Activated CD4-positive, alpha-beta T cell treated with anti-CD3 and anti-CD28 coated beads, Interleukin-2, Interleukin-4, amounts not matched to agents 100 ng/mL and 50 ng/mL, durations not matched to agents 16 hours and 8 hours (primary cell): ENCODE data around the gene SNX30.

Source experiments
- DNase-seq: peaks from one replicate; pipeline ENCODE4 v3.0.0-alpha.2; 2020; ENCODE audit warnings: low spot score

SNX30 gene

GRCh38 chr9:112885324-112885723 is 134.8 kb downstream of the SNX30 start:
- DNase-seq = no peak

DNA sequence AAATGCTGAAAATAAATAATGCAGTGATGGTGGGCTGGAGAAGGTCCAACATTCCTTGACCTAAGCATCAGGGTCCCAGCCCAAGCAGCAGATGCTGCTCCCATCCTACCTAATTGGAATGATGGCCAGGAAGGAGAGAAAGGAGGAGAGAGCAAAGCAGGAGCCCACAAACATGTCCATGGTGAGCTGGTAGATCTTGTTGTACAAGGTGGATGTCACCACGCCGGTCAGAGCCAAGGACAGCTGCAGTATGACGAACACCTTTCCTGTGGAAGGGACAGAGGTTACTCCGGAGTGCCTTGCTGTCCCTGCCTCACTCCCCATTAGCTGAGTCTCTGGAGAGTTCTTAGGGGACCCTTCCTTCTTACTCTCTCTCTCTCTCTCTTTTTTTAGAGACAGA is 135.8 kb downstream of the SNX30 start:
- no peak for DNase-seq

- DNase-seq = no peak
Measured at GRCh38 chr9:112887381-112887780, 136.8 kb downstream of the SNX30 start.

DNA sequence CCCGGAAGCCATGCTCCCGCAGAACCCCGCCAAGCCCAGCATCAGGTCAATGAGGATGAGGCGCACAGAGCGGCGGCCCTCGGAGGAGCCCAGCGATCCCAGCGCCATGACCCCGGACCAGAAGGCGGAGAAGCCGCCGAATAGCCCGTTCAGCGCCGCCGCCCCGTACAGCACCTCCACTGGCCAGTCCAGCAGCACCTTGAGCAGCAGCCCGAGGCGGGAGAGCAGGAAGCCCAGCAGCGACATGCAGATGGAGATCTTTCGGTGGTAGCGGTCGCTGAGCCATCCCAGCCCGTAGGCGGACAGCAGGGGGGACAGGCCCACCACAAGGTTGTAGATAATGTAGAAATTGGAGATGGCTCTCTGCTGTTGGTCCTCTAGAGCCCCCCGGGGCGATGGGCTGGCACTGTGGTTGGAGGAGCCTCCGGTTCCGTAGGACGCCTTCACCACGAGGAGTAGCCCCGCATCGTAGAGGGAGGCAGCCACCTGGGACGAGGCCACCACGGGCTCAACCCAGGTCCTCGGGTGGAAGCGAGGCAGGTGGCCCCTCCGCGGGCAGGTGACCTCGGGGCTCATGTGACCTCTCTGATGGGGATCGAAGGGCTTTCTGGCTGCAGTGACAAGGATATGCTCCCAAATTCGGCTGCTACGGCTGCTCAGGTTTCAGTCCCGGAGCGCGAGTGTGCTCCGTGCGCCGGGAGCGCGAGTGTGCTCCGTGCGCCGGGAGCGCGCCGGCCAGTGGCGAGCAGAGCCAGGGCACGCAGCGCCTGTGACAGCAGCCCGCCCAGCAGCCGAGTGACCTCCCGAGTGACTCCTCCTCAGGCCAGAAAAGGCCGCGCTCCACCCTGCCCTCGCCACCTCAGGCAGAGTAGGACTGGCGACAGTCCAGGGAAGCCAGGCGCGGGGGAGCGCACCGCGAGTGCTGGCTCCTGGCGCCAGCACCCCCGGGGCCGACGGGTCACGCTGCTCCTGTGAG is 139.8 kb downstream of the SNX30 start, which contains the start of gene SLC46A2:
Gene SLC46A2 (minus strand): TSS at position 771 of the 976 bp plus-strand sequence. CDS start 195 bp downstream, at position 576.
- no peak for DNase-seq

DNA sequence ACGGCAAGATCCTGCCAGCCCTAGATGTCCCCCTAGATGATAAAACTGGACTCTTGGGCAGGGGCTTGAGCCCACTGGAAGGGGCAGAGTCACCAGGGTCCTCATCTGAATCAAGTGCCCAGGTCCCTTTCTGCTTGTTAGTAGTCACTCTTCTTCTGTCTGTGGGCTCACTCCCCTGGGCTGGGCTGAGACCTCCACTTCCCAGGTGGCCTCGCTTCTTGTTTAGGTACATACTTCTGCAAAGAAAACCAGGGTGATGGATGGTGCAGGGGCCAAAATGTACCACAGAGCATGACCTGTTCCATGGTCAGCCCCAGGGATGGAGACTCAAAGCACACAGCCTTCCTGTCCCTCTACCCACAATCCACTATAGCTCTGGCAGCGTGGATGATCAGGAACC is 141.0 kb downstream of the SNX30 start:
- no peak for DNase-seq

DNA sequence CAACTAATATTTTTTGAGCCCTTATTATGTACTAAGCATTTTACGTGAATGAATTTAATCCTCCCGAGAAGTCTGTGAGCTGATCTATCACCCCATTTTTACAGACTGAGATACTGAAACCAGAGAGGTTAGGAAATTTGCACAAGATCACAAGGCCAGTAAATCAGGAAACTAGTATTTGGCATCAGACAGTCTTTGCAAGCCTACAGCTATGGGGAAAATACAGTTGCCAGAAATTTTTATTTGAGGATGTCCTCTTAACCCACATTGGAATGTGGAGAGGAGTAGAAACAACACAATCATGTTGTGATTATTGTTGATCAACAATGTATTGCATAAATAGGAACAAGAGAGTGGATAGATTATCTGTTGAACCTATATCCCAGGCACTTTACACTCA is 142.4 kb downstream of the SNX30 start:
- DNase-seq = no peak

DNA sequence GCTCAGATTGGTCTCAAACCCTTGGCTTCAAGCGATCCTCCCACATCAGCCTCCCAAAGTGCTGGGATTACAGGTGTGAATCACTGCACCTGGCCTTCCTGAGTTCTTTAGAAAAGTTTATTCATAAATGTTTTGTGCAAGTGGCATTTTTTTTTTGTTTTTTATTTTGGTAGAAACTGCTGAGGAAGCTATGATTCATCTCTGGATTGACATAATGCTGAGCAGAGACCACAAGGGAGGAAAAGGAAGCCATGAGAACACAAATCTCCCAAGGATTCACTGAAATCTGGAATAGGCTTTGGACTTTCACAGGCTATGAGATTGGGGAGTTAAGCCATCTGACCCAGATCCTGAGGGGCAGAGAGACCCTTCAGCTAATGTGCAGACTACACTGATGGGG is 143.5 kb downstream of the SNX30 start:
- DNase-seq = no peak

DNA sequence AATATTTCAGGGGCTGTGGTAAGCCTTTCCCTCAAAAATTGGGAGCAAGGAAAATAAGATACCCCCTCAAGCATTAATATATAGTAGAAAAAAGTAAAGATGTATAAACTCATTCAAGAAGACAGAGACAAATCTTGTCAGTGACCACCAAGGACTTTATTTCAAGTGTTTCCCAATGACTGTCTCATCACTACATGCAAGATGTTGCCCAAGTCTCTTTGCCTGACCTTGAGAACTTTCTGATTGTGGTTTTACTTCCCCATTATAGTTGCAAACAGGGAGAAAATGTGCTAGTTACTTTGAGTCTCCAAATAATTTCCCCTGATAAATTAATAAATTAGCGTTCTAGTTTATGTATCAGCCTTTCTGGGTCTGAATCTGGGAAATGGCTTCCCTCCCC is 144.1 kb downstream of the SNX30 start:
- DNase-seq = no peak

DNA sequence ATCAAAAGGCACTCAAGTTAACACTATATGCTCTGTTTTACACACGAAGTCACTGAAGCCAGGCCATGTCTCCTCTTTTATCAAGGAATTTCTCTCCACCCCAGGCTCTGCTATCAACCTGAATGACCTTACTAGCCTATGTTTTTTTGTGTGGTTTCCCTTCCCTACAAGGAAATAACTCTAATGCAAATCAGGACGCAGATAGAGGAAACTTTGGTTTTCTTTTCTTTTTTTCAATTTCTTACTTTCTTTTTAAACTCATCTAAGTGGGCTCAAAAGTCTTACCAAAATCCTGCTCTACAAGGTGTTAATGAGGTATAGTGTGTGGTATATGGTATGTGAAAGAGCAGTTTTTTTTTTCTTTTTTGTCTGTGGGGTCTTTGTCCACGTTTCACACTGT is 145.6 kb downstream of the SNX30 start:
- DNase-seq = no peak

- DNase-seq = no peak
Measured at GRCh38 chr9:112898872-112899311, 148.3 kb downstream of the SNX30 start.

DNA sequence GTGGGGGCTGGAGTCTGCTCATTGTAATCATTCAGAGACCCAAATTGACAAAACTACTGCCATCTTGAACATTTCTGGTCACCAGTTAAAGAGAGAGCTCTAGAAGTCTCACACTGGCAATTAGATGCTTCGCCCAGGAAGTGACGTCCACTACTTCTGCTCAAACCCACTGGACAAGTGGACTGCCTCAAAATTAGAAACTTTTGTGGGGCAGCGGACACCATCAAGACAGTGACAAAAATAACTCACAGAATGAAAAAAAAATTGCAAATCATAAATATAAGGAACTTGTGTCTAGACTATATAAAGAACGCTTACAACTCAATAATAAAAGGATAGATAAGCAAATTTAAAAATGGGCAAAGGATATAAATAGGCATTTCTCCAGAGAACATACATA is 149.9 kb downstream of the SNX30 start:
- no peak for DNase-seq

DNA sequence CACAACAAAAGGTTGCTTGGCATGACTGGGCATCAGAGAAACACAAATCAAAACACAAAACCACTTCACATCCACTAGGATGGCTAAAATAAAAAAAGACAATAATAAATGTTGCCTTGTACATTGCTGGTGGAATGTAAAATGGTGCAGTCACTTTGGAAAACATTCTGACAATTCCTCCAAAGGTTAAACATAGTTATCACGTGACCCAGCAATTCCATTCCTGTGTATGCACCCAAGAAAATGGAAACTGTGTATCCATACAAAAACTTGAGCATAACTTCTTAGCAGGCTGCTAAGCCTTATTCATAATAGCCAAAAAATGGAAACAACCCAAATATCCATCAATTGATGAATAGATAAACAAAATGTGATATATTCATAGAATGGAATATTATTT is 150.3 kb downstream of the SNX30 start:
- DNase-seq = no peak

GRCh38 chr9:112905084-112905483 is 154.5 kb downstream of the SNX30 start:
- DNase-seq = no peak

DNA sequence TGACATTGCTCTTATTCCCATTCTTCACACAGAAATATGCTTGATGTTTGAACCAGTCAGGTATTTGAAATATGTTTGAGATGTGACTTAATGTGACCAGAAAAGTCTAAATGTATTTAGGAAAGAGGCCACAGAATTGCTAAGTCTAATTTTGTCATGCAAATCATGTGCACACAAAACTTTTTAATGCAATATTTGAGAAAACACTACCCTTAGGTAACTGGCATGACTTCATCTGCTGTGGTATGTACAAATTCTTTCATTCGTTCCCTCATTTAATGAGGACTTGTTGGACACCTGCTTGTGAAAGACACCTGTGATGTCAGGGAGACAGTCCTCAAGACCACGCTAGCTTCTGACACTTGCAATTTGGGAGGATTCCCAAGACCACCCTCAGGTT is 161.2 kb downstream of the SNX30 start:
- DNase-seq = no peak

GRCh38 chr9:112912636-112913035 is 162.1 kb downstream of the SNX30 start:
- DNase-seq = no peak

DNA sequence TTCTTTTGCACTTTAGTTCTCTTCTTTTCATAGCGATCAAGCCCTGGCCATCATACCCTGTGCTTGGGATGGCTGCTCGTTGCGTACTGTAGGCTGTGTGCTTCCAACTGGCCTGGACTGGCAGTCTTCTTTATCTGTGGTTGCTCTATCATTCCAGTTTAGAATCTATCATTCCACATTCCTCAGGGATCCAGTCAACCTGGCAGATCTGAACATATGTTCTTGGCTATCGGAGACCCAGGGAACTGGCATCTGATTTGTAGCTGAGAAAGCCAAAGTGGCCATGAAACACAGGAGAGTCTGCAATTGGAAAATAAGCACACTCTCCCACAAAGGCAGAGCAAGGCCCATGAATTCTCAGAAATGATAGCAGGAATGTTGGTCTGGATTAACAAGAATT is 162.8 kb downstream of the SNX30 start:
- no peak for DNase-seq

DNA sequence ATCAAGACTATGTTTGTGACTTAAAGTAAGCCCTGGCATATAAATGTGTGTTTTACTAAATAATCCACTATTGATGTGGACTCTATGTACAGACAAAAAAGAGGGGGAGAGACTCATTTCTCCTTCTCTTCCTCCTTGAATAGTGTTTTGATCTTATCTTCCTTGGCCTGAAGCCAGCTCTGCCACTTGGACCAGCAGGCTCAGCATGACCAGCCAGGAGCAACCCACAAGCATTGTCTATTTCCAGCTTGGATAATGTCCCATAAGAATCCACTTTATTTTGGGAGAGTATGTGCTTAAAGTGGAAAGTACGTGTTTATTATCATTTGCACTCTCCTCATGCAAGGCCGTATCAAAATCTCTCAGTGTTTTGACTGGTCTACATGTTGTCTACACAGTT is 164.0 kb downstream of the SNX30 start:
- DNase-seq = no peak

DNA sequence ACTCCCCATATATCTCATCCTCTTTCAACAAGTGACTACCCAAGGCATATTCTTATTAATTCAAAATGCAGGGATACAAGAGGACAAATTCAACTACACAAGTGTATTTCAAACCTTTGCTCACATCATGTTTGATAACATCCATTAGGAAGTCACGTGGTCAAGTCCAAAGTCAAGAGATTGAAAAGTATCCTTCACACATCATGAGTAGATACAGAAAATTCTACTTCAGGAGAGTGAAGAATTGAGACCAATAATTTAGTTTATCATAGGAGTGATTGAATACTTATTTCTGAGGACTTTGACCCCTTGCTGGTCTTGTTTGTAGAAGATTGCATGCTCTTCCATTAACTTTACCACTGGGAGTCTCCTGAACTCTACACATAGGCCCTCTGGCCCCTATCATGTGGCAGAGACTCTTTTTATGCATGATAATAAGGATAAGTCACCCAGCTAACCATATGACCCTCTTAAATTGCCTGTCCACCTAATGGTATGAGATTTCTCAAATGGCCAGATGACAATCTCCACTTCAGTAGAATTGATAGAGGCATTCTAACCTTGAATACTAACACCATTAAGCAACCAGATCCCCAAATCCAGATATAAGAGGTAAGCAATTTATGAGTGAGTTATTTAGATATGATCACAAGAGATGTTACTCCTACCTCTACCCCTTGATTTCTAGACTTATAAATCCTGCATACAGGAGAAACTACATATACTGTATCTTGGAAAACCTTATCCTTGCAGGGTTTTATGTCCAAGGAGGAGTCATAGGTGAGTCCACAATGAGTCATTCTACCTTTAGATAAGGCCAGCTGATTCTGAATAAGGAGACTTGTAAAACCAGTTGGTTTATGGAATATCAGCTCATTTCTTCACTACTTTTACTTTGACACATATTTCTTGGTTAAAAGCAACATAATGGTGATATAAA is 166.8 kb downstream of the SNX30 start:
- DNase-seq = no peak

DNA sequence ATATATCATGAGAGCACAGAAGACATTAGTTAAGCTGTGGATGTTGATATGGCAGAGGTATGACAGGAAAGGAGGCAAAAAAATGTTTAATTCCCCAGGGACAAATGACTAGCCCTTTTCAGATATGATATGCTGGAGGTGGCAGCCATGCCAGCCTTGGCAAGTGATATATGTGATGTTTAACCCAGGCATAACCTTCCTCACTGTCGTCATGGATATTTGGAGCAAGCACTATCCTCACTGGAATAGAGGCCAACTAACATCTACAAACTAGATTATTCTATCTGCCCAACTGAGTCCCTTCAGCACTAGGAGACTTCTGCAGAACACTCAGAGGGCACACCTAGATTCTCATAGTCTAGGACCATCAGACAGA is 167.4 kb downstream of the SNX30 start:
- DNase-seq = no peak

DNA sequence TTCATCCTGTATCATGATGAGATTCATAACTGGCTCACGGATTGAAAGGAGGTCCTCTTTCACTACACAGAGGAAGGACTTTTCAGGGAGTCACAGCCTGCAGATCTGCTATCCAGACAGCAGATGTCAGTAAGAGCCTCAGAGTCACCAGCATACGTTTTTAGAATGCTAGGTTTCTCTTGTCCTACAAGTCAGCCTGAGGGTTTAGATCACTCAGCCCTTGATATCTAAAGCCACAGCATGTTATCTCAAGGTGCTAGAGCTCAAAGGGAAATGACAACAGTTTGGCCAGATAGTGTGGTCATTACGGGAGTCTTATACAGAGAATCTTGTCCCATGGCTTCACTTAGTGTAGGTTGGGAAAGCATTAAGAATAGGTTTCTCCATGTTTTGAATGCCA is 171.0 kb downstream of the SNX30 start:
- DNase-seq = peak; percentile 7
